UCSD-AML1 (cell line): ENCODE data around the gene TAF11.
A peak's percentile ranks its signal among the peaks of the same experiment; 100 is the strongest.
"Not testable (repeated sequence)": the region's sequence is repeated elsewhere in the genome, so short reads cannot be mapped to it uniquely, and the experiment has no call there.

ENCODE experiments used
- DNase-seq: peaks from one replicate; lab custom pipeline; 2025; ENCODE audit not compliant: unreplicated experiment; lab: John Stamatoyannopoulos, UW

The TAF11 gene

DNA sequence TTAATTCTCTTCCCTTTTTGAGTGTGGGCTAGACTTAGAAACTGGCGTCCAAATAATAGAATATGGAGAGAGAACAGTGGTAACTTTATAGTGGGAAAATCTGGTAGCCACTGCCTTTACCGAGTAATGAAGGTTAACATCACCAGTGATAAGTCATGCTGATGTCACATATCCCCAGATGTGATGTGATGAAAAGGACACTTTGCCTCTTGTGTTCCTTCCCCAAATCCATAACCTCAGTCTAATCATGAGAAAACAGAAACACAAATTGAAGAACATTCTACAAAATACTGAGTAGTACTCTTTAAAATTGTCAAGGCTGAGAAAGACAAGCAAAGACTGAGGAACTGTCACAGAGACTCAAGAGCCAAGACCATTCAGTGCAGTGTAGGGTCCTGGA lies 19.0 kb upstream of the TAF11 start:
- no peak for DNase-seq

DNA sequence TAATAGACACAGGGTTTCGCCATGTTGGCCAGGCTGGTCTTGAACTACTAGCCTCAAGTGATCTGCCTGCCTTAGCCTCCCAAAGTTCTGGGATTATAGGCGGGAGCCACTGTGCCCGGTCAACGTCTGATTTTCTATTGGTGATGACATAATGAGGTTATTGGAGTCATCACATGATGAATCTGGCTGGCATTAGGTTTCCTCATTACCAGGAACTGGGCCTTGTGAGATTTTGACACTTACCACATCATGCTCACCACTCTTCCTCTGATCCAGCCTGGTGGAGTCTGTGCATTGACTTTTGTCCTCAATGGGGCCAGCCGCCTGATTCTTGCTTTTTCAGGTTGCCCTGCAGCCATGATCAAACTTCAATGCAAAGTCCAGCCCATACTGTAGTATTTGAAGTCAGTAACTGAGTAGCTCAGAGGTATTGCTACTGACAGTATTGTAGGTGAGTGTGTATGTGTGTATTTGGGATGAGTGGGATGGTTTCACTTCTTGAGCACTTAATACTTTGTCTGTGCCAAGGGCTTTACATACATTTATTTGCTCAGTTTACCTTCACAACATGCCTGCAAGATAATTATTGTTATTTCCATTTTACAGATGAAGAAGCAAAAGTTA lies 17.3 kb upstream of the TAF11 start:
- no peak for DNase-seq

DNA sequence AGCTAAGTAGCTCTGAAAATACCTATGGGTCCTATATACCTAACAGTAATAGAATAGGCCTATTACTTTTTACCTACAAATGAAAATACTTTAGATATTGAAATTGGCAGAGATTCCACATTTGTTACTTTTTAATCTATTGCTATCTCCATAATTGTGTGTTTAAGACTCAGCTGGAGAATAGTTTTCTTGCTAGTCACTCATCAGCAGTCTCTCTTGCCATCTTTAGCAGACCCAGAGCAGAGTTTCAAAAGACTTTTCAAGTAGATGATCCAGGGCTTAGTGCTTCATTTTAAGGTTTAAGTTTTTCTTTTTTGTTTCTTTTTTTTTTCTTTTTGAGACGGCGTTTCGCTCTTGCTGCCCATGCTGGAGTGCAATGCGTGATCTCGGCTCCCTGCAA lies 14.1 kb upstream of the TAF11 start:
- DNase-seq = no peak

DNA sequence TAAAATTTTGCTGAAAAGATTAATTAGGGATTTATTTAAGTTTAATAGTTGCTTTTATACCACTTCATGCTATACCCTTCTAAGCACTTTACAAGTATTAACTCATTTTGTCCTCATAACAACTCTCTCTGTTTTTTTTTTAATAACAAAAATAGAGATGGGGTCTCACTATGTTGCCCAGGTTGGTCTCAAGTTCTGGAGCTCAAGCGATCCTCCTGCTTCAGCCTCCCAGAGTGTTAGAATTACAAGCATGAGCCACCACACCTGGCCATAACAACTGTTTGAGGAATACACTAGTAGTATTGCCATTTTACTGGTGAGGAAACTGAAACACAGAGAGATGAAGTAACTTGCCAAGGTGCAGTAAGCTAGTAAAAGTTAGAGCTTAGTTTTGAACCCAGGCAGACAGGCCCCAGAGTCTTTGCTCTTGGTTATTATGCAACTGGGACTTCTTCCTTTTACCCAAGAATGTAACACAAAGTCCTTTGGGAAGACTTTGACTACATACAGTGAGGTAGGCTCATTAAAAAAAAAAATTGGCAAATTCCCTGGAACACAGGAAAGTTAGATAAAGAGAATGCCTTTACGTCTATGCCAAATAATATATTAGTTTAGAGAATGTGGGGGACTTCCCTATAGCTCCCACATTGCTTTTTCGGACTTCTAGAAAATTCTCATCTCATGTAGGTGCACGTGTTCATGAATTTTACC lies 12.6 kb upstream of the TAF11 start:
- no peak for DNase-seq

DNA sequence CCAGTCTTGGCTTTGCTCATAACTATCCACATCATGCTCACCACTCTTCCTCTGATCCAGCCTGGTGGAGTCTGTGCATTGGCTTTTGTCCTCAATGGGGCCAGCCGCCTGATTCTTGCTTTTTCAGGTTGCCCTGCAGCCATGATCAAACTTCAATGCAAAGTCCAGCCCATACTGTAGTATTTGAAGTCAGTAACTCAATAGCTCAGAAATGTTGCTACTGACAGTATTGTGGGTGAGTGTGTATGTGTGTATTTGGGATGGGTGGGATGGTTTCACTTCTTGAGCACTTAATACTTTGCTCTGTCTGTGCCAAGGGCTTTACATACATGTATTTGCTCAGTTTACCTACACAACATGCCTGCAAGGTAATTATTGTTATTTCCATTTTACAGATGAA lies 11.9 kb upstream of the TAF11 start:
- DNase-seq = not testable (repeated sequence)

DNA sequence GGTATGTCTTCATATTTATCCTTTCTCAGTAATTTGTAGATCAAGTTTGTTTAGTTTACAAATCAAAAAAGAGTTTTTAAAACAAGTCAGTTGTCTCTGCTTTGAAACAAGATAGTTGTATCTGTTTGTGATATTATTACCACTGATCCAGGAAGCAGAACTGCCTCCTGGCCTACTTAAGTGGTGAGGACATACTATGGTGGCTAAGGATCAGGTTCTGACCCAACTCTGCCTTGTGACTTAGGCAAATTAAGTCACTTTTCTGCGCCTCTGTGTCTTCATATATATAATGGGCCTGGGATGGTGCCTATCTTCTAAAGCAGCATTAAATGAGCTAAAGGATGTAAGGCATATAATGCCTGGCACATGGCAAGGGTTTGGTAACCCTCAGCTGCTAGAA lies 9.9 kb upstream of the TAF11 start:
- DNase-seq = no peak

DNA sequence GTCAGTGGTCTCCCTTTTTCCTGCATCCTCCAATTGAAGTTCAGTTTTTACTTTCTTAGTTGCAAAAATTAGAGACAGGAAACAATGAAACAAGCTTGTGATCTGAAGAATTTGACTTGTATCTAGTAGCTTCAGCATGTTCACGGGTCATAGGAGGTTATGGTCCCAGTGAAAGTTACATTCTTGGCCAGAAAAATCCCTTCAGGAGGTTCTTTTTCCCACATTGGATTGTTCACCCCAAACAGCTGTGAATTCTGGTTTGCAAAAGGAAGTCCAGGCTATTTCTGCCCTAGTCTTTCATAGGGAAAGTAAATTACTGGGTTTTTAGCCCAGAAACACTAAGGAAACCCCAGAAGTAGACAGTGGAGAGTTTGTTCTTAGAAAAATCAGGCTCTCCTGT lies 9.3 kb upstream of the TAF11 start:
- DNase-seq = no peak

DNA sequence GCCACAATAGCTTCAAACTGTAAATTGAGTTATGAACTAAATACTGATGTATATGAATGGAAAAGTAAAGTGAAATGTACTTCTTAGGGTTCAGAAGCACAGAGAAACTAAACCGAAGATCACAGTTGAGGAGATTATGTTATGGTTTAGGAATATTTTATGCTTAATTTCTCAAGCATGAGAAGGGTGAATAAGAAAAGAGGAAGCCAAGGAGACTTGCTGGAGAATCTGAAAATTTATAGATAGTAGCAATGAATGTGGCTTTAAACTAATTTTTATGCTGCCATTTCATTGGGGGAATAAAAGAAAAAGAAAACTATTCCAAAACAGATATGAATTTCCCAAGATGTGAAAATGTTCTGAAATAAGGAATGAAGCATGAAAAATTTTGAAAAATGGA lies 6.9 kb upstream of the TAF11 start:
- no peak for DNase-seq

DNA sequence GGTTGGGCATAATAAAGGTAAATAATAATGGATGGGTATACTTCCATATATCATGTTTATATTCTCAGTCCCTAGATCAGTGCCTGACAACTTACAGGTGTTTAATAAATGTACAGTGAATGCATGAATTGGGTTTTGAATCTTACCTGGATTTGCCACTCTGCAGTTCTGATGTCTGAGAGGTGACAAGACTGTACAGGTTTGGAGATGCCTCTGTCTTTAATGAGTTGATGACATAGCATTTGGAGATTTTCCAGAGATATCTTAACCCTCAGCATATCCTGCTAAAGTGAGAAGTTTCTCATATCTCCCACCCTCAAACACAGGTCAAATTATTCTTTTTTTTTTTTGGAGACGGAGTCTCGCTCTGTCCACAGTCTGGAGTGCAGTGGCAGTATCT lies 3.5 kb upstream of the TAF11 start:
- DNase-seq = no peak

DNA sequence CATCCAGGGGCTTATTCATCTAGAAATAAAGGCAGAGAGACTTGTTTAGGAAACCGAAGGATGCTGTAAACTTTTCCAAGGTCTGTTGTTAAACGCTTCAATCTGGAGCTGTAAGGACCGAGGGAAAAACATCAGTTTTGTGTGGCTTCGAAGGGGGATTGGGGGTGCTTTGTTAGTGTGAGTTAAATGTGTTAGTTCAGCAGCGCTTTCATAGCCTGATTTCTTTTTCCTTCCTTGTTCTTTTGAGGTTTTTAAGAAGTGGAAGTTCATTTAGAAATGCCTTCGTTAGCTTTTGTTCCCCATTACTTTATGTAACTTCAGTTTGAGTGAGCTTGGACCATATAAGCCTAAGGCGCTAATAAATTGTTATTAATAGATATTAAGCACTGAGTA lies 2.7 kb upstream of the TAF11 start:
- no peak for DNase-seq

DNA sequence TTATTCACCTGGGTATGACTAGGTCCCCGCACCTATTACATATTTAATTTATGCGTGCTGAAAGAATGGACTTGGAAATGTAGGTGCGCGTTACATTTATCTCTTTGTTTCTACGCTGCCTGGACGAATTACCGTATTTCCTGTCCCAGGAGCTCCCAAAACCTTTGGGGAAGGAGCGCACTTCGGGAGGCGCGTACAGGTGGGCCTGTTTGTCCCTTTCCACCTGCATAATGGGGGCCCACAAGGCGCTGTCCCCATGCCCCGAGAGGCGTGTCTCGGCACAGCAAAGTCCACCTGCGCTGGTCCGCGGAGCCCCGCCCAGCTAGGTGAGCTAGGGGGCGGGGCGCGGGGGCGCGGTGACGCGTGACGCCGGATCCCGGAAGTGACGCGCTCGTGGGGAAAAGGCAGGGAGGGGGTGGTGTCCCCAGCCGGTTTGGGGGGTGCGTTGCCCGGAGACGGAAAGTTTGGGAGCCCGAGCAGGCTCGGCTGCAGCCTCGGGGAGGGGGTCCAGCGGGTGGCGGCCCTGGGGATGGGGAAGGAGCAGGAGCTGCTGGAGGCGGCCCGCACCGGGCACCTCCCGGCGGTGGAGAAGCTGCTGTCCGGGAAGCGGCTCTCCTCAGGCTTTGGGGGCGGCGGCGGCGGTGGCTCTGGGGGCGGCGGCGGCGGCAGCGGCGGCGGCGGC lies 1.2 kb upstream of the TAF11 start, which contains the start of gene ANKS1A:
ANKS1A (plus strand) TSS at position 382 of the 682 bp plus-strand sequence; CDS start at position 530, 148 bp downstream.
- peak; percentile 83 for DNase-seq

DNA sequence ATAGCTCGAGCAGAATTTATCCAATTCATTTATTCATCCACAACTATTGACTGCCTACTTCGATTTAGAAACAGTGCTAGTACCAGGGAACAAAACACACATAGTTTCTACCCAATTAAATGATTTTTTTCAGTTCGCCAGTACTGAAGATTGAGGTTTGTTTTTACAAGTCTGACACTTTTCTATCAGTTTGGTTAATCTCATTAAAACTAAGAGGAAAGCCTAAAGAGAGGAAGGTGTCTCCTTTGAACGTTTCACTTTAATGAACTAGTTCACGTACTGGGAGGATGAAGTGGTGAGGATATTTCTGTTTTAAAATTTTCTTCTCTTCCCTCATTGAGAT lies 643 bp upstream of the TAF11 start:
- no peak for DNase-seq

DNA sequence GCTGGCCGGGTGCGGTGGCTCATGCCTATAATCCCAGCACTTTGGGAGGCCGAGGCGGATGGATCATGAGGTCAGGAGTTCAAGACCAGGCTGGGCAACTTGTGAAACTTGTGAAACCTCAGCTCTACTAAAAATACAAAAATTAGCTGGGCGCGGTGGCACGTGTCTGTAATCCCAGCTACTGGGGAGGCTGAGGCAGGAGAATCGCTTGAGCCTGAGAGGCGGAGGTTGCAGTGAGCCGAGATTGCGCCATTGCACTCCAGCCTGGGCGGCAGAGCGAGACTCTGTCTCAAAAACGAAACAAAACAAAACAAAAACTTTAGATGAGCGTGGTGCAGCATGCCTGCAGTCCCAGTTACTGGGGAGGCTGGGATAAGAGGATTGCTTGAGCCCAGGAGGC lies 2.0 kb downstream of the TAF11 start:
- not testable (repeated sequence) for DNase-seq

DNA sequence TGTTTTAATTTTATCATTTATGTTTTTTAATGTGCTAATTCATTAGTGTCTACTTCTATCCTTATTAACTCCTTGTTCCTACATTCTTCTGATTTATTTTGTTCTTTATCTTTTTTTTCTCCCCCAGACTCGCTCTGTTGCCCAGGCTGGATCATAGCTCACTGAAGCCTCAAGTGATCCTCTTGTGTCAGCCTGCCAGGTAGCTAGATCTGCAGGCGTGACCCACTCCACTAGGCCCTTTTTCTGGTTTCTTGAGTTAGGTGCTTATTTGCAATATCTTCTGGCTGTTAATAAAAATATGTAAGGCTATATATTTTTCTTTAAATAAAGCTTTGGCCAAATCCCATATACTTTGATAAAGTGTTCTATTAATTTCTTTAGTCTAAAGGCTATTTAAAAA lies 2.8 kb downstream of the TAF11 start:
- no peak for DNase-seq

DNA sequence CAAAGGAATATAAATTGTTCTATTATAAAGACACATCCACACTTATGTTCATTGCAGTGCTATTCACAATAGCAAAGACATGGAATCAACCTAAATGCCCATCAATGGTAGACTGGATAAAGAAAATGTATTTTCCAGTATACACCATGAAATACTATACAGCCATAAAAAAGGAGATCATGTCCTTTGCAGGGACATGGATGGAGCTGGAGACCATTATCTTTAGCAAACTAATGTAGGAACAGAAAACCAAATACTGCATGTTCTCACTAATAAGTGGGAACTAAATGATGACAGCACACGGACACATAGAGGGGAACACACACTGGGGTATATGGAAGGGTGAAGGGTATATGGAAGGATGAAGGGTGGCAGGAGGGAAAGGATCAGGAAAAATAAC lies 3.8 kb downstream of the TAF11 start:
- DNase-seq = not testable (repeated sequence)

DNA sequence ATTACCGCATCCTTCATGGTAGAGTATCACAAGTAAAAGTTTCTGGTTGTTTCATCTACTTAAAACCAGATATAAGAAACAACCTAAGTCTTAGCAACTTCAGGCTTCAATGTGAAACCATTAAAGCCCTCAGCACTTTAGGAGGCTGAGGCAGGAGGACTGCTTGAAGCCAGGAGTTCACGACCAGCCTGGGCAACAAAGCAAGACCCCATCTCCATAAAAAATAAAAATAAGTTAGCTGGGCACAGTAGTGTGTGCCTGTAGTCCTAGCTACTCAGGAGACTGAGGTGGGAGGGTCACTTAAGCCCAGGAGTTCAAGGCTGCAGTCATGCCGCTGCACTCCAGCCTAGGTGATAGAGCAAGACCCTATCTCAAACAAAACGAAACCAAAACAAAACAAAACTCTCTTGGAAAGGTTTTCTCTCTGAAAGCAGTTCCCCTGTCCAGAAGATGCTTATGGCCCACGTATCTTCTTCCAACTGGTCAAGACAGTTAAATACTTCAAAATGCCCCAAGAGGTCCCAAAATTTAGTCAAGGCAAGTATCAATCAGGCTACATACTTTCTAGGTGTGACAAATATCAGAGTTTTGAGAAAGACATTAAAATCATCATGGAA lies 9.9 kb downstream of the TAF11 start:
- DNase-seq = no peak

DNA sequence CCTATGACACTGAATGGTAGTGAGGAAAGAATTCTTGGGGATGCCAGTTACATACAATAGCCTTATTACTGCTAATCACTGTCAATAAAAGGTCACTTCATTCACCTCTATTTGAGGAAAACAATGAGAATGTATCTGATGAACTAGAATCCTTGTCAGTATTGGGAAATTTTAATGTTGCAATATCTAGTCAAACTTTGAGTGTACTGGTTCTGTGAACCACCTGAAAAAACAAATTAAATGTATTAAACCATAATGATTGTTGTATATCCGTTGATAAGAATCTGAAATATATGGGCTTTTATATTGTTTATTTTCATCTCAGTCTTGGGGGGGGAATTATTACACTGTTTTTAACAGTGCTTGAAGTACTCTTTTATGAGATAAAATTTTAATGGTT lies 10.6 kb downstream of the TAF11 start:
- DNase-seq = no peak

DNA sequence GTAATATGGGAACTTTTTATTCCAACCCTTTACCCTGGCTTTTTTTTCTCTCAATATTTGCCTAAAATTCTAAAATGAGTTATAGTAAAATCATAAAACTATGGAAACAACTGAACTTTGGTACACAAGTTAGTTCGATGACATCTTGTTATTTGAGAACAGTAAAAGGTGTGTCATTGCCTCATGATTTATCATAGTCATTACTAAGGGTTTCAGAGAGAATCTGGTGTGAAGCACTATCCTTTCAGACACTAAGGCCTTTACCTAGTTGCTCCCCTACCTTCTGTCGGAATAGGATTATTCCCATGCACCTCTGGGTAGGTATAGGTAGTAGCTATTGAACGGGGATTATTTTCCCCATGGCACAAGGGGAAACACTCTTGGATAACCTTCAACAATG lies 11.4 kb downstream of the TAF11 start:
- DNase-seq = no peak

DNA sequence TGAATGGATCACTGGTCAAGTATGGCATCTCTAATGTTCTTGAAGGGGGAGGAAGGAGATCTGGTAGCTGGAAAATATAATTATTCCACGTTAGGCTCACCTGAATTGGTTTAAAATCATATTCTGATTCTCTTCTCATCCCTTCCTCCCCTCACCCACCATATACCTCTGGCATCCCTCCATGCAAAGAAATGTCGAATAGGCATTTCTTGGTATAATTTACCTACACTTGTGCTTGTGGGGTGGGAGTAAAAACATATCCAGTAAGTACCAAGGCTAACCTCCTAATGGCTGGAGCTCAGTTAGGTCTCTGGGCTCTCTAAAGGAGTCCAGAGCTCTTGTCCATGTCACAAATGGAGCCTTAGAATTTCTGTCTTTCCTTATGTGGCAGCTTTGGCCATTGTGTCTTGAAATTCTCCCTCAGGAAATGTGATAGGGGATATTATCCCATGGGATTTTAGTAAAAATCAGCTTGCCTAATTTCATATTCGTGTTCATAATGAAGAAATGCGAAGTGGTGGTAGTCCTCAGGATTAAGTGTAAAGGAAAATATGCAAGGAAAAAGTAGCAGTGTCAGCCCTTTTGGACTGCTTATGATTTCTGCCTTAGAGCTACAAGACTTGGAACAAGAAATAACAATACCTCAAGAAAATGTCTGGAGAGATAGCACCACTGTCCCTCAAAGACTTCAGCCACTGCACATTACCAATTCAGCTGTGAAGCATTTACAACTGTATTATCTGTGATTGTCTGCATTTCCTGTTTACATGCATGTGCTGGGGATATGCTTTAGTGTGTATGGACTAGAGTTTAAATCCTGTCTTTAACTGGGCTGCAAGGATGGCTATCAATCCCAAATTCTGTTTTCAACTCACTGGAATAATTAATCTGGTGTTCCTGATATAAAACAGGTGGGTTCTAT lies 12.3 kb downstream of the TAF11 start:
- DNase-seq = no peak

DNA sequence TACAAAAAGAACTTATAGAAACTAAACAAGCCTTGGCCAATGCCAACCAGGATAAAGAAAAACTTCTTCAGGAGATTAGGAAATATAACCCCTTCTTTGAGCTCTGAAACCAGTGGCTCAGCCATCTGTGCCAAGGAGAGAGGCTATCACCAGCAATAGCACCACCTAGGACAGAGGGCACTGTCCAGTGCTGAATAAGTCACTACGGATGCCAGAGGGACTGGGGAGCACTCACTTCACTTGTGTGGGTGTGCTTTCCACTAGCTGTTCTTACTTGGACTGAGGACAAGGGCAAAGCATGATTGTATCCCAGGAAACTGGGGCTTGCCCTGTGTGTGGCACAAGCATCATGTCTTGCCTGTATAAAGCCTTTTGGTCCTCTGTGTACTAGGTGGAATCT lies 15.5 kb downstream of the TAF11 start:
- DNase-seq = no peak

DNA sequence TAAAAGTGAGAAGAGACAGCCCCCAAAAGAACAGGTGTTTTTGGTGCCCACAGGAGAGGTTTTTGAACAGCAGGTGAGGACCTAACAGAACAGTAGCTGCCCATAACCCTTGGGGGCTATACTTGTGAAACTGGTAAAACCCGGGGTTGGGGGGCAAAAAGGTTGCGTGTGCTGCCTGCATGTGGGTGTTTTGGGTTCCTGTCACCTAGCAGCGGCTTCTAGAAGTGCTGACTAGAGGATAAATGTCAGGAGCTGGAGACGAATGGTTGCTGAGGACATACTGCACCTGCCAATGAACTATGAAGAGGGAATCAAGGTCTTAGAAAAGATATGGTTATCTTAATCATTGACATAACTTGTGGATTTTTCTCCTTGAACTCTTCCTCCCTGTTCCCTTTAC lies 16.0 kb downstream of the TAF11 start:
- no peak for DNase-seq
